Fibroblast of mammary gland (primary cell): ENCODE results near the gene ALDH1L2.
A peak's percentile ranks its signal among the peaks of the same experiment; 100 is the strongest.

Source experiments
- DNase-seq: peaks from one replicate; pipeline ENCODE4 v3.0.0-alpha.2; 2010; ENCODE audit warnings: low read depth
- H3K4me3 ChIP-seq: 2 replicates; pipeline ENCODE4 v1.5.1; 2011; ENCODE audit warnings: low read depth, mild to moderate bottlenecking, low read length, moderate library complexity; ENCODE audit not compliant: control insufficient read depth
- CTCF ChIP-seq: conservative IDR thresholded peaks from 2 replicates; pipeline ENCODE4 v1.5.1; 2011; ENCODE audit warnings: low read depth, low read length, inconsistent platforms; ENCODE audit not compliant: control insufficient read depth, insufficient read depth

The ALDH1L2 gene

GRCh38 chr12:105041186-105041585, 43.1 kb downstream of the ALDH1L2 start:
- H3K4me3 ChIP-seq, result no peak overlapping the region
- no peak for DNase-seq
- TF ChIP-seq CTCF, result no peak

GRCh38 chr12:105040476-105040875, 43.8 kb downstream of the ALDH1L2 start:
- no peak for TF ChIP-seq CTCF
- H3K4me3 ChIP-seq, result no peak overlapping the region
- no peak for DNase-seq

GRCh38 chr12:105036937-105037649, 47.2 kb downstream of the ALDH1L2 start:
- DNase-seq, result no peak
- H3K4me3 ChIP-seq, result no peak overlapping the region
- no peak for TF ChIP-seq CTCF

- no peak overlapping the region for H3K4me3 ChIP-seq
- no peak for DNase-seq
- no peak for TF ChIP-seq CTCF
Measured at GRCh38 chr12:105033851-105034250, 50.4 kb downstream of the ALDH1L2 start.

DNA sequence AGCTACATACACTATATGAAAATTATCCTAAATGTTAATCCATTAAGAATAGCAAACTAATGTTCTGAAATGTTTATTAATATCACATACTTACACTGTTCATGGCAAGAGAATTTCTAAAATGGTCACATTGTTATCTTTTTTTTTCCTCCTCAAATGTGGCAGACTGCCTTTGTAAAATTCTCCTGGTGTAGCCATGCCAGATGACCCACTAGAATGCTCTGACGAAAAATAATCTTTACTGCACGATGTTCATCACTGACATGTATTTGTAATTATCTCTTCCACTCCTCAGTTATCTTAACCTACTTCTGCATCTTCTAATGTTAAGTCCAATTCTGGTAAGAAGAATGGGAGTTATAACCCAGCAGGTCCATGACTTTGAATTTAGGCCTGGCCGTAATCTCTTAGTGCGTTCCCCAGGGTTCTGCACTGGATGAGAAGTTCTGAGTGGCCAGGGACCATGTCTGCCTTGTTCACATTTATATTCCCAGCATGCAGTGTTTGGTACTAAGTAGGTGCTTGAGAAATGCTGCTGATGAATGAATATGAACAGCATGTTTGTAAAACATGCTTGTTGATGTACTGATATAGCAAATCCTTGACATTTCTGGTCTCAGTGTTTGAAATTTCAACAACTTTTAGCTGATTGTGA, 51.4 kb downstream of the ALDH1L2 start:
- DNase-seq, result peak; percentile 68
- TF ChIP-seq CTCF, result no peak
- H3K4me3 ChIP-seq, result no peak overlapping the region

GRCh38 chr12:105030820-105031807, 53.1 kb downstream of the ALDH1L2 start:
- no peak for DNase-seq
- no peak for TF ChIP-seq CTCF
- H3K4me3 ChIP-seq, result no peak overlapping the region
